A673 (cell line): Measurements from ENCODE around the gene CLTCL1. TPM values are rescaled to one million over a fixed set of nuclear protein-coding genes. Genes with fewer than 3 reads are reported as not detected.
"Not testable (repeated sequence)": the region's sequence is repeated elsewhere in the genome, so short reads cannot be mapped to it uniquely, and the experiment has no call there.

ENCODE experiments used
- BruUV-seq: library from RNA; stranded (reverse); fragments of 400-500 nt; replicated peaks from 2 replicates; lab custom pipeline; 2021; lab: Mats Ljungman, UMichigan
- CTCF ChIA-PET: fragments of 300-600 bp; sonication (Branson Sonifier 250); formaldehyde crosslinking; loops from one replicate; lab custom pipeline; 2022; ENCODE audit warnings: antibody characterized with exemption; lab: Charles Lee
- POLR2A ChIA-PET: fragments of 300-600 bp; sonication (Branson Sonifier 250); formaldehyde crosslinking; loops from one replicate; lab custom pipeline; 2022; ENCODE audit warnings: antibody characterized with exemption; ENCODE audit not compliant: low non-redundant PET; lab: Charles Lee
- DNase-seq: peaks from one replicate; pipeline ENCODE4 v3.0.0-alpha.2; 2015; ENCODE audit warnings: low spot score
- H3K27ac ChIP-seq: fragments of 200-600 bp; sonication (generic); 2 replicates; pipeline ENCODE4 v1.5.1; 2016; ENCODE audit warnings: mixed run types, low read depth, mild to moderate bottlenecking, mixed read lengths, antibody characterized with exemption, low read length; ENCODE audit not compliant: poor library complexity, severe bottlenecking
- H3K27me3 ChIP-seq: fragments of 200-600 bp; sonication (generic); replicated peaks from 2 replicates; pipeline ENCODE4 v1.6.1; 2017; ENCODE audit warnings: mixed run types, low read depth, mild to moderate bottlenecking, mixed read lengths, antibody characterized with exemption, low read length; ENCODE audit not compliant: insufficient read depth, poor library complexity
- H3K36me3 ChIP-seq: fragments of 200-600 bp; sonication (generic); 2 replicates; pipeline ENCODE4 v1.6.1; 2016; ENCODE audit warnings: mixed run types, mild to moderate bottlenecking, mixed read lengths, antibody characterized with exemption, low read length; ENCODE audit not compliant: insufficient read depth, poor library complexity, severe bottlenecking
- H3K4me1 ChIP-seq: fragments of 200-600 bp; sonication (generic); 2 replicates; pipeline ENCODE4 v1.6.1; 2017; ENCODE audit warnings: mixed run types, mild to moderate bottlenecking, mixed read lengths, antibody characterized with exemption, low read length; ENCODE audit not compliant: insufficient read depth, poor library complexity, severe bottlenecking
- H3K4me3 ChIP-seq: fragments of 200-600 bp; sonication (generic); 2 replicates; pipeline ENCODE4 v1.5.1; 2016; ENCODE audit warnings: low read depth, mixed run types, mild to moderate bottlenecking, mixed read lengths, low read length; ENCODE audit not compliant: poor library complexity, severe bottlenecking
- H3K9me3 ChIP-seq: fragments of 200-600 bp; sonication (generic); 2 replicates; pipeline ENCODE4 v1.6.1; 2016; ENCODE audit warnings: mixed run types, low read depth, mild to moderate bottlenecking, mixed read lengths, antibody characterized with exemption, low read length; ENCODE audit not compliant: poor library complexity, severe bottlenecking
- EZH2 ChIP-seq: fragments of 200-600 bp; sonication (generic); IDR thresholded peaks from 2 replicates; pipeline ENCODE4 v1.6.1; 2017; ENCODE audit warnings: borderline replicate concordance, low read depth, mild to moderate bottlenecking, mixed read lengths, antibody characterized with exemption, low read length; ENCODE audit not compliant: poor library complexity, severe bottlenecking
- intact Hi-C: fragments of 100-400 bp; cut with micrococcal nuclease; formaldehyde crosslinking; loops from one replicate; pipeline ENCODE4 v1.10.0; 2022; ENCODE audit not compliant: unreplicated experiment
- total RNA-seq: library from RNA; stranded (reverse); gene quantifications from 2 replicates; pipeline ENCODE4 v1.2.3, GENCODE V29; 2021
- TF ChIP-seq, protein P1 (sequence below): fragments of 300-800, 200-600 bp; sonication (generic); conservative IDR thresholded peaks from 2 replicates; pipeline ENCODE4 v1.5.1; 2017; ENCODE audit warnings: low read depth, mild to moderate bottlenecking, antibody characterized with exemption, low read length, moderate library complexity, mixed read lengths

The CLTCL1 gene
- total RNA-seq, 1 experiment from 2014 or later: 7.5 TPM

DNA sequence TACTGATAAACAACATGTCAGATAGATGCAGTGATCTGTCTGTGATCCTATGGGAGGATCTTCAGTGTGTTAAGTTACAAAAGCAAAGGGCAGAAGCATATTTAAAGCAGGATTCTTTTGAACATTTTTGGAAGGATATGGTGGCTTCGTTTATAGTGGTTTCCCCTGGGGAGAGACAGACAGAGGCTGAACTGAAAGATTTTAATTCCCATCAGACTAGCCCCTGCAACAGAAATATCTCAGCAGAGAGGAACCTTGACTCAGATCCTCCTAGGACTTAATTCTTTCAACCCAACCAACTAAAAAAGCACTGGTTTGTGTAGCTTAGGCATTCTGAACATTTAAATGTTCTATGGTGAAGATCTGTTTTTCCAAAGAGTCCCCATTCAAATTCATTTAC is 5.7 kb downstream of the CLTCL1 start:
- Histone ChIP-seq H3K4me3 (no peak overlapping the region), H3K4me1 (no peaks in the 10 kb centered on the region), H3K36me3 (no peaks in the 10 kb centered on the region), H3K9me3 (no peaks in the 10 kb centered on the region), H3K27ac (no peak overlapping the region), H3K27me3 (no peaks in the 10 kb centered on the region)
- BruUV-seq: no TSS peak
- no peak for DNase-seq
- ChIA-PET CTCF (no interaction called here), POLR2A (no interaction called here)
- intact Hi-C loops: loop anchor here (10.0 kb wide), 1 partner anchor 81 kb away; no protein-coding TSS in a partner anchor
- TF ChIP-seq EZH2: no peak
- TF ChIP-seq, protein P1, sequence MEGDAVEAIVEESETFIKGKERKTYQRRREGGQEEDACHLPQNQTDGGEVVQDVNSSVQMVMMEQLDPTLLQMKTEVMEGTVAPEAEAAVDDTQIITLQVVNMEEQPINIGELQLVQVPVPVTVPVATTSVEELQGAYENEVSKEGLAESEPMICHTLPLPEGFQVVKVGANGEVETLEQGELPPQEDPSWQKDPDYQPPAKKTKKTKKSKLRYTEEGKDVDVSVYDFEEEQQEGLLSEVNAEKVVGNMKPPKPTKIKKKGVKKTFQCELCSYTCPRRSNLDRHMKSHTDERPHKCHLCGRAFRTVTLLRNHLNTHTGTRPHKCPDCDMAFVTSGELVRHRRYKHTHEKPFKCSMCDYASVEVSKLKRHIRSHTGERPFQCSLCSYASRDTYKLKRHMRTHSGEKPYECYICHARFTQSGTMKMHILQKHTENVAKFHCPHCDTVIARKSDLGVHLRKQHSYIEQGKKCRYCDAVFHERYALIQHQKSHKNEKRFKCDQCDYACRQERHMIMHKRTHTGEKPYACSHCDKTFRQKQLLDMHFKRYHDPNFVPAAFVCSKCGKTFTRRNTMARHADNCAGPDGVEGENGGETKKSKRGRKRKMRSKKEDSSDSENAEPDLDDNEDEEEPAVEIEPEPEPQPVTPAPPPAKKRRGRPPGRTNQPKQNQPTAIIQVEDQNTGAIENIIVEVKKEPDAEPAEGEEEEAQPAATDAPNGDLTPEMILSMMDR: no peak

GRCh38 chr22:19279143-19279542 is 12.4 kb downstream of the CLTCL1 start:
- POLR2A ChIA-PET, DNase-seq, CTCF ChIA-PET, BruUV-seq, H3K27me3 ChIP-seq, H3K4me1 ChIP-seq, H3K27ac ChIP-seq, H3K9me3 ChIP-seq, H3K4me3 ChIP-seq, intact Hi-C loops, H3K36me3 ChIP-seq: not testable (repeated sequence)

- H3K27ac ChIP-seq: no peak overlapping the region
- BruUV-seq: no TSS peak
These were observed 13.7 kb downstream of the CLTCL1 start for GRCh38 chr22:19277785-19278184.

More at GRCh38 chr22:19277785-19278184, 13.7 kb downstream of the CLTCL1 start:
- Histone ChIP-seq H3K4me1 (no peaks in the 10 kb centered on the region), H3K4me3 (no peak overlapping the region), H3K9me3 (no peaks in the 10 kb centered on the region), H3K27me3 (no peaks in the 10 kb centered on the region), H3K36me3 (no peaks in the 10 kb centered on the region)
- POLR2A ChIA-PET: no interaction called here
- DNase-seq: no peak
- TF ChIP-seq, protein P1: no peak
- no peak for TF ChIP-seq EZH2
- intact Hi-C loops: no loop called here
- CTCF ChIA-PET: no interaction called here
